Fibroblast of mammary gland (primary cell): ENCODE results near the gene SLC2A6.
"Not testable (repeated sequence)": the region's sequence is repeated elsewhere in the genome, so short reads cannot be mapped to it uniquely, and the experiment has no call there.

Source experiments
- DNase-seq: peaks from one replicate; pipeline ENCODE4 v3.0.0-alpha.2; 2010; ENCODE audit warnings: low read depth
- H3K4me3 ChIP-seq: 2 replicates; pipeline ENCODE4 v1.5.1; 2011; ENCODE audit warnings: low read depth, mild to moderate bottlenecking, low read length, moderate library complexity; ENCODE audit not compliant: control insufficient read depth
- TF ChIP-seq, protein P1 (sequence below): conservative IDR thresholded peaks from 2 replicates; pipeline ENCODE4 v1.5.1; 2011; ENCODE audit warnings: low read depth, low read length, inconsistent platforms; ENCODE audit not compliant: control insufficient read depth, insufficient read depth

Gene SLC2A6

DNA sequence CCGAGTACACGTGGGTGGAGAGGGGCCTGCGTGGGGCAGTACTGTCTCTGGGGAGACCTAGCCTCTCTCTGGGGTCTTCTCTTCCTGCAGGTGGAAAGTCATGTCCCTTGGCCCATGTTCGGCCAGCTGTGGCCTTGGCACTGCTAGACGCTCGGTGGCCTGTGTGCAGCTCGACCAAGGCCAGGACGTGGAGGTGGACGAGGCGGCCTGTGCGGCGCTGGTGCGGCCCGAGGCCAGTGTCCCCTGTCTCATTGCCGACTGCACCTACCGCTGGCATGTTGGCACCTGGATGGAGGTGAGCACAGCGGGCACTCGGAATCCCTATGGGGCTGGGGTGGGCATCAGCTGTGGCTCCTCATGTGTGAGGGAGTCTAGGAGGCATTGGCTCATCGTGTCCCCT, 24.6 kb downstream of the SLC2A6 start:
- TF ChIP-seq, protein P1, sequence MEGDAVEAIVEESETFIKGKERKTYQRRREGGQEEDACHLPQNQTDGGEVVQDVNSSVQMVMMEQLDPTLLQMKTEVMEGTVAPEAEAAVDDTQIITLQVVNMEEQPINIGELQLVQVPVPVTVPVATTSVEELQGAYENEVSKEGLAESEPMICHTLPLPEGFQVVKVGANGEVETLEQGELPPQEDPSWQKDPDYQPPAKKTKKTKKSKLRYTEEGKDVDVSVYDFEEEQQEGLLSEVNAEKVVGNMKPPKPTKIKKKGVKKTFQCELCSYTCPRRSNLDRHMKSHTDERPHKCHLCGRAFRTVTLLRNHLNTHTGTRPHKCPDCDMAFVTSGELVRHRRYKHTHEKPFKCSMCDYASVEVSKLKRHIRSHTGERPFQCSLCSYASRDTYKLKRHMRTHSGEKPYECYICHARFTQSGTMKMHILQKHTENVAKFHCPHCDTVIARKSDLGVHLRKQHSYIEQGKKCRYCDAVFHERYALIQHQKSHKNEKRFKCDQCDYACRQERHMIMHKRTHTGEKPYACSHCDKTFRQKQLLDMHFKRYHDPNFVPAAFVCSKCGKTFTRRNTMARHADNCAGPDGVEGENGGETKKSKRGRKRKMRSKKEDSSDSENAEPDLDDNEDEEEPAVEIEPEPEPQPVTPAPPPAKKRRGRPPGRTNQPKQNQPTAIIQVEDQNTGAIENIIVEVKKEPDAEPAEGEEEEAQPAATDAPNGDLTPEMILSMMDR = no peak
- no peak overlapping the region for H3K4me3 ChIP-seq
- DNase-seq = no peak

GRCh38 chr9:133453651-133454050, 25.2 kb downstream of the SLC2A6 start:
- TF ChIP-seq, protein P1 = no peak
- no peak for DNase-seq
- H3K4me3 ChIP-seq = no peak overlapping the region

GRCh38 chr9:133452562-133452961, 26.3 kb downstream of the SLC2A6 start:
- no peak overlapping the region for H3K4me3 ChIP-seq
- DNase-seq = no peak
- TF ChIP-seq, protein P1 = no peak

DNA sequence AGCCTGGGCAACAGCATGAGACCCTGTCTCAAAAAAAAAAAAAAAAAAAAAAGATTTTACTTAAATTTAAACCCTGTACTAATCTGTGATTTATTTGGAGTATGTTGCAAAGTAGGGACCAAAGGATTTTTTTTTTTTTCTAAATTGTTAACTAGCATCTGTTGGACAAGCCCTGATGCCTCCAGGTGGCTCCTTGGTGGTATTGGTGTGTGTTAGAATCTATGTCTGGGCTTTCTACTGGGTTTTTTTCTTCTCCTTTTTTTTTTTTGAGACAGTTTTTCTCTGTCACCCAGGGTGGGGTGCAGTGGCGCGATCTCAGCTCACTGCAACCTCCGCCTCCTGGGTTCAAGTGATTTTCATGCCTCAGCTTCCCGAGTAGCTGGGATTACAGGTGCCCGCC, 27.0 kb downstream of the SLC2A6 start:
- not testable (repeated sequence) for DNase-seq, H3K4me3 ChIP-seq

DNA sequence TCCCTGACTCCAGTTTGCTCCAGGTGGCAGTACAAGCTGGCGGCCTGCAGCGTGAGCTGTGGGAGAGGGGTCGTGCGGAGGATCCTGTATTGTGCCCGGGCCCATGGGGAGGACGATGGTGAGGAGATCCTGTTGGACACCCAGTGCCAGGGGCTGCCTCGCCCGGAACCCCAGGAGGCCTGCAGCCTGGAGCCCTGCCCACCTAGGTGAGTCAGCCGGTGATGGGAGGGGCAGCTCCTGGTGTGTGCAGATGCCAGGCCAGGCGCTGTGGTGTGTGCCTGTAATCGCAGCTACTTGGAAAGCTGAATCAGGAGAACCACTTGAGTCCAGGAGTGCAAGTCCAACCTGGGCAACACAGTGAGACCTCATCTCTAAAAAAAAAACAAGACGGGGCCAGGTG, 29.1 kb downstream of the SLC2A6 start:
- H3K4me3 ChIP-seq = no peak overlapping the region
- TF ChIP-seq, protein P1 = no peak
- DNase-seq = no peak

DNA sequence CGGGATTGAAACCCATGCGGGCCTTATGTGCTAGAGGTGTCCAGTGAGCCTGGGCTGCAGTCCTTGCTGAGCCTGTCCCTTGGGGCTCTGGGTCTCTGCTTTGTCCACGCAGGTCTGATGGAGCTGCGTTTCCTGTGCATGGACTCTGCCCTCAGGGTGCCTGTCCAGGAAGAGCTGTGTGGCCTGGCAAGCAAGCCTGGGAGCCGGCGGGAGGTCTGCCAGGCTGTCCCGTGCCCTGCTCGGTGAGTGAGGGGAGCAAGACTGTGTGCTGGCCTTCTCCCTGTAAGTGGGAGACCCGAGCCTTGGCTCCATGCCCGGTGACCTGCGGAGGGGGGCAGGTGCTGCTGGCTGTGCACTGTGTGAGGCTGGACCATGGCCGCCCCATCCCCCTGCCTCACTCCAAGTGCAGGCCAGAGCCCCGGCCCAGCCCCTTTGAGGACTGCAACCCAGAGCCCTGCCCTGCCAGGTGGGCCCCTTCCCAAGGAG, 30.4 kb downstream of the SLC2A6 start:
- H3K4me3 ChIP-seq = no peak overlapping the region
- DNase-seq = no peak
- TF ChIP-seq, protein P1 = no peak

DNA sequence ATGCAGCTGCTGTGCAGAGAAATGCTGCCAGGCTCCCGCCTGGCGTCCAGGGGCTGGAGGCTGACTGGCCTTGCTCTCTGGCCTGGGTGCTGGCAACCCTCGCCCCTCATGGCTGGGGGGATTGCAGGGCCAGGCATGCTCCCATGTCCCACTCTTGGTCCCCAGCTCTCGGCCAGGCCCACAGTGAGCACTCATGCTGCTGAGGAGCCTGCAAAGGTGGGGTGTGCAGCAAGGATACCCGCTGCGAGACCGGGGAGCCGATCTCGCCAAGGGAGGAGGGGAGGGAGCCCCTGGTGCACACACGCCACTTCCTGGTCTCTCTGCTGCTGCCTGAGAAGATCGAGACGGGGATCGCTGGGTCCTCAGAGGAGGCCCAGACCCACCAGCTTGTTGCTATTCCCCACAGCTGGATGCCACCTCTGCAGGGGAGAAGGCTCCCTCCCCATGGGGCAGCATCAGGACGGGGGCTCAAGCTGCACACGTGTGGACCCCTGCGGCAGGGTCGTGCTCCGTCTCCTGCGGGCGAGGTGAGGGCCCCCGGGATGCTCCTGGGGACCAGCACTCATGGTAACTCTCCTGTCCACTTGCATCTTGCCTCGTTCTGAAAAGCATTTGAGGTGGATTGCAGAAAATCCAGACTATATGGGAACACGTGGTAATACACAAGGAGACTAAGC, 33.5 kb downstream of the SLC2A6 start:
- TF ChIP-seq, protein P1 = no peak
- H3K4me3 ChIP-seq = no peak overlapping the region
- DNase-seq = no peak
